ENCODE results near the gene EFCAB11.

DNA sequence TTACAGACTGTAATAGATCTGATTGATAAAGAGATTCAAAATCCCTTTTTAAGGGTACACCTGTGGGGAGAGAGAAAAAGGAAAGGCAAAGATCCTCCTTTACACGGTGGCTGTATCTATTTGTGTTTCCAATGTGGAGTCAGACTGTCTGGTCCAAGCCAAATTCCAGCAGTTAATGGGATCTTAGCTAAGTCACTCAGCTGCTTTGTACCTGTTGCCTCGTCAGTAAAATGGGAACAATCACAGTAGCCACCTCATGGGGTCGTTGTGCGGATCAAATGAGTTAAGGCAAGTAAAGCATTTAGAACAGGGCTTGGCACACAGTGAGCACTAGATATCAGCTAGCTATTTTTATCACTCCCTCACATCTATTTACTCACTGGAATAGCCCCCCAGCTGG is 46.9 kb downstream of the EFCAB11 start:
- TF ChIP-seq, protein P1, sequence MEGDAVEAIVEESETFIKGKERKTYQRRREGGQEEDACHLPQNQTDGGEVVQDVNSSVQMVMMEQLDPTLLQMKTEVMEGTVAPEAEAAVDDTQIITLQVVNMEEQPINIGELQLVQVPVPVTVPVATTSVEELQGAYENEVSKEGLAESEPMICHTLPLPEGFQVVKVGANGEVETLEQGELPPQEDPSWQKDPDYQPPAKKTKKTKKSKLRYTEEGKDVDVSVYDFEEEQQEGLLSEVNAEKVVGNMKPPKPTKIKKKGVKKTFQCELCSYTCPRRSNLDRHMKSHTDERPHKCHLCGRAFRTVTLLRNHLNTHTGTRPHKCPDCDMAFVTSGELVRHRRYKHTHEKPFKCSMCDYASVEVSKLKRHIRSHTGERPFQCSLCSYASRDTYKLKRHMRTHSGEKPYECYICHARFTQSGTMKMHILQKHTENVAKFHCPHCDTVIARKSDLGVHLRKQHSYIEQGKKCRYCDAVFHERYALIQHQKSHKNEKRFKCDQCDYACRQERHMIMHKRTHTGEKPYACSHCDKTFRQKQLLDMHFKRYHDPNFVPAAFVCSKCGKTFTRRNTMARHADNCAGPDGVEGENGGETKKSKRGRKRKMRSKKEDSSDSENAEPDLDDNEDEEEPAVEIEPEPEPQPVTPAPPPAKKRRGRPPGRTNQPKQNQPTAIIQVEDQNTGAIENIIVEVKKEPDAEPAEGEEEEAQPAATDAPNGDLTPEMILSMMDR (IDR thresholded peaks at IDR 0.05): no peak
- TF ChIP-seq POLR2A (IDR thresholded peaks at IDR 0.05) (no peak), POLR2AphosphoS5 (IDR thresholded peaks at IDR 0.05) (no peak)
